Stimulated activated CD8-positive, alpha-beta memory T cell treated with anti-CD3 and anti-CD28 coated beads, Interleukin-4, amount 100 ng/mL, for 4 hours (primary cell): Measurements from ENCODE around the gene SCYGR4.
"Not testable (repeated sequence)": the region's sequence is repeated elsewhere in the genome, so short reads cannot be mapped to it uniquely, and the experiment has no call there.

Experiments
- DNase-seq, 2 donors: peaks; one replicate each; pipeline ENCODE4 v3.0.0-alpha.2; 2020; ENCODE audit warnings: low read depth in 2 of 2, low spot score in 1 of 2

The SCYGR4 gene

GRCh38 chr2:227617316-227618230 lies at the start of gene SCYGR4:
SCYGR4 (plus strand) TSS chr2:227617498; CDS start chr2:227617498, 0 bp downstream.
- no peak for DNase-seq

GRCh38 chr2:227568852-227569169 lies 48.5 kb upstream of the SCYGR4 start:
- DNase-seq, result no peak

- DNase-seq, result no peak
These were observed 46.7 kb upstream of the SCYGR4 start for GRCh38 chr2:227570615-227571014.

- DNase-seq, result no peak
These were observed 41.2 kb upstream of the SCYGR4 start for GRCh38 chr2:227576110-227576509.

- DNase-seq, result no peak
These were observed 40.5 kb upstream of the SCYGR4 start for GRCh38 chr2:227576812-227577211.

GRCh38 chr2:227577555-227577954 lies 39.7 kb upstream of the SCYGR4 start:
- no peak for DNase-seq

- DNase-seq, result no peak
These were observed 38.7 kb upstream of the SCYGR4 start for GRCh38 chr2:227578642-227579041.

GRCh38 chr2:227579791-227580190 lies 37.5 kb upstream of the SCYGR4 start:
- DNase-seq, result no peak

- DNase-seq, result no peak
These were observed 34.9 kb upstream of the SCYGR4 start for GRCh38 chr2:227582369-227582768.

- no peak for DNase-seq
These were observed 24.5 kb upstream of the SCYGR4 start for GRCh38 chr2:227592694-227593387.

GRCh38 chr2:227595797-227596196 lies 21.5 kb upstream of the SCYGR4 start:
- no peak for DNase-seq

GRCh38 chr2:227597036-227597435 lies 20.3 kb upstream of the SCYGR4 start:
- no peak for DNase-seq

- DNase-seq, result no peak
These were observed 19.3 kb upstream of the SCYGR4 start for GRCh38 chr2:227597998-227598397.

- not testable (repeated sequence) for DNase-seq
These were observed 18.3 kb upstream of the SCYGR4 start, which contains the start of gene SCYGR2 for GRCh38 chr2:227598835-227599503. SCYGR2 (plus strand) TSS chr2:227598893; CDS start chr2:227598893, 0 bp downstream.

- DNase-seq, result no peak
These were observed 14.9 kb upstream of the SCYGR4 start for GRCh38 chr2:227602358-227602757.

GRCh38 chr2:227606476-227606875 lies 10.8 kb upstream of the SCYGR4 start:
- DNase-seq, result no peak

- DNase-seq, result no peak
These were observed 9.4 kb upstream of the SCYGR4 start for GRCh38 chr2:227607941-227608340.

GRCh38 chr2:227608561-227609338 lies 8.5 kb upstream of the SCYGR4 start:
- no peak for DNase-seq

GRCh38 chr2:227610123-227610522 lies 7.2 kb upstream of the SCYGR4 start:
- no peak for DNase-seq

- no peak for DNase-seq
These were observed 4.6 kb upstream of the SCYGR4 start for GRCh38 chr2:227612546-227613271.
